NCI-H1436 treated with DMSO at 0.1 percent for 48 hours (cell line): ENCODE data around the gene SPDYE18.
"Not testable (repeated sequence)": the region's sequence is repeated elsewhere in the genome, so short reads cannot be mapped to it uniquely, and the experiment has no call there.

Source experiments
- DNase-seq: peaks from one replicate; lab custom pipeline; 2025; lab: John Stamatoyannopoulos, UW

Gene SPDYE18, protein sequence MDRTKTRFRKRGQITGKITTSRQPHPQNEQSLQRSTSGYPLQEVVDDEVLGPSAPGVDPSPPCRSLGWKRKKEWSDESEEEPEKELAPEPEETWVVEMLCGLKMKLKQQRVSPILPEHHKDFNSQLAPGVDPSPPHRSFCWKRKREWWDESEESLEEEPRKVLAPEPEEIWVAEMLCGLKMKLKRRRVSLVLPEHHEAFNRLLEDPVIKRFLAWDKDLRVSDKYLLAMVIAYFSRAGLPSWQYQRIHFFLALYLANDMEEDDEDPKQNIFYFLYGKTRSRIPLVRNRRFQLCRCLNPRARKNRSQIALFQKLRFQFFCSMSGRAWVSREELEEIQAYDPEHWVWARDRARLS

DNA sequence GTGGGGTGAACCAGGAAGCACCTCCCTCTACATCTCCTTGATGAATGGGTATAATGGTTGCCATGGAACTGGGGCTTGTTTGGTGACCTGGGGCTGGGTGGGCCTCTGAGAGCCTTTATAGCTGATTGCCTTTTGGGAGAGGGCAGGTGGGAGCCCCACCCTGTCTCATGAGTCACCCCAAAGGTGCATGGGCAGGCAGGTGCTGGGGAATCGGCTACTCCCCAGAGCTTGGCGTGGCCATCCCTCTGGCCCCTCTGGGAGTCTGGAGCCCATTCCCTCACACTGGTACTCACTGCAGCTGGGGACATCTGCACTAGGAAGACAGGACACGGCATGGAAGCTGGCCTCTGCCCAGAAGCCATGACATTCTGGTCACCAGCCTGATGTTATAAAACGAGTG lies at the start of gene SPDYE18:
SPDYE18 (minus strand) TSS at position 2 of the 400 bp plus-strand sequence. CDS start 2,046 bp downstream, outside the sequence.
- not testable (repeated sequence) for DNase-seq

DNA sequence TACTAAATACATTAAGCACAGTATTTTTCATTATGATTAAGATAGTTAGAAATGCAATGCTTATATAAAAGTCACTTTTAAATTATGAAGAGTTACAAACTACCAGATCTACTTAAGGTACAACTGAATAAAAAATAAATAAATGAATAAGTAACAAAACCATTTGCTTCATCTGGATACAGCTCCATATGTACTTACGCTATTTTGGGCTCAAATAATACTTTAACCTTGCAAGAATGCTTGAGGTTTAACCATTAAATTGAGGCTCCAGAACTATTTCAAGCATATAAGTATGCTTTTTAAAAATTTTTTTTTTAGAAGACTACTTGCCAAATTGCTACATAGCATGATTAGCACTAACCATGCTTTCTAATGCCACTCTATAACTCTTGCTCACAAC lies 46.0 kb upstream of the SPDYE18 start:
- DNase-seq: not testable (repeated sequence)

DNA sequence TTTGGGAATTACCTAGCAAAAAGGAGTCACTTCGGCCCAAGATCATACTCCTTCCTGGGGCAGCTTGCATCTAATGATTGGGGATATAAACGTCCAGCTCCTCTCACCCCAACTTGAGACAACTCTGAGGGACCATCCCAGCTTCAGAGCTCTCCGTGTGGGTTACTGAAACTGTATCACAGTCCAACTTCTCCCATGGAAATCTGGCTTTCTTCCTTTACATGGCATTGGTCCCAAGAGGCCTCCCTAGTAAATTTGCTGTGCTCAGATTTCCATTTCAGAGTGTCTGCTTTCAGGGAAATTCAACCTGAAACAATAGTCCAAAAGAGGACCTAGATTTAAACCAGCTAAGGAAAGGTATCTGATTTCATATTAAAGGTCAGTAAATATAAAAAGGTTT lies 45.3 kb upstream of the SPDYE18 start:
- not testable (repeated sequence) for DNase-seq

DNA sequence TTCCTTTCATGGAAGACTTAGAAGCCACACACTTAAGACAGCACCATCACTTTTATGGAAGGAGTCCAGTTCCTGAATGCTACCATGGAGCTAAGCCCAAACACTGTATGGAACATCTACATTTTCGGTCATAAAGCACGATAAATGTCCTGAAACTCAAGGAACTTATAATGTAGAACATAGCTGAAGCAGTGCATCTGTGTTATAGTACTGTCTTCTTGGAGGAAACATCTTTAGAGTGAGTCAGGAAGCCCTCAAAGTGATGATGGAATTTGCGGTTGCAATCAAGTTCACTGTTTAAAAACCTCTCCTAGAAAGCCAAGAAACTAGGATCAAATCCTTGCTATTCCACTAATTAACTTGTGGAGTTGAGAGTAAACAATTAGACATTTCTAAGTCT lies 43.5 kb upstream of the SPDYE18 start:
- not testable (repeated sequence) for DNase-seq

DNA sequence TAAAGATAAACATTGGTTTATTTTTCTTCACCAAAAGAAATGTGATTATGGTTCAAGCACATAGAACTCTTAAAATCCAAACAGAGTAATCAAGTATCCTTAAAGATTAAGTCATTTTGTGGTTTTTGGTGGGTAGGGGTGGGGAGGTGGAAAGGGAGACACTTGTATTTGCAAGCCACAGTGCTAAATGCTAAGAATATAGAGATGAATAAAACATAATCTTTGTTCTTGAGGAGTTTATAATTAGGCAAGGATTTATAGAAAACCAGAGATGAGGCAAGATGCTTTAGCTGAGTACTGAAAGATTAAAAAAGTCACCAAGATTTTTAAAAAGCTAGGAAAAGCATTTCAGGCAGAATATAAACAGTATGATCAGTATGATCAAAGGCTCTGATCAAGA lies 40.3 kb upstream of the SPDYE18 start:
- DNase-seq: not testable (repeated sequence)

DNA sequence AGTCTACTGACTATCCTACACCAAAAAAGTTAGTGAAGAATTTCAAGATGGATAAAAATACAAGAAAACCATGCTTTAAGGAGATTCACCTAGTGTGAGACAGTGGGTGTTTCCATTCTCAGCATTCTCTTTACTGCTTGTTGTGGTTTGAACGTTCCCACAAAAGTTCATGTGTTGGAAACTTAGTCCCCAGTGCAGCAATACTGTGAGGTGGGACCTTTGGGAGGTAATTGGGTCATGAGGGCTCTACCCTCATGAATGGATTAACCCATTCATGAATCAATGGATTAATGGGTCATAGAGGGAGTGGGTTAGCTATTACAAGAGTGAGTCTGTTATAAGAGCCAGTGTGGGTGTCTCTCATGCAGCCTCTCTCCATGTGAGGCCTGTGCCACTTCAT lies 38.8 kb upstream of the SPDYE18 start:
- DNase-seq: not testable (repeated sequence)

DNA sequence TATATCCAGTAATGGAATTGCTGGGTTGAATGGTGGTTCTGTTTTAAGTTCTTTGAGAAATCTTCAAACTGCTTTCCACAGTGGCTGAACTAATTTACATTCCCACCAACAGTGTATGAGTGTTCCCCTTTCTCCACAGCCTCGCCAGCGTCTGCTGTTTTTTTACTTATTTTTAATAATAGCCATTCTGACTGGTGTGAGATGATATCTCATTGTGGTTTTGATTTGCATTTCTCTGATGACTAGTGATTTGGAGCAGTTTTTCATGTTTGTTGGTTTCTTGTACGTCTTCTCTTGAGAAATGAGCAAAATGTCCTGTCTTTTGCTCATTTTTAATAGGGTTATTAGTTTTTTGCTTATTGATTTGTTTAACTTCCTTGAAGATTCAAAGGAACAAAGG lies 38.1 kb upstream of the SPDYE18 start:
- not testable (repeated sequence) for DNase-seq

DNA sequence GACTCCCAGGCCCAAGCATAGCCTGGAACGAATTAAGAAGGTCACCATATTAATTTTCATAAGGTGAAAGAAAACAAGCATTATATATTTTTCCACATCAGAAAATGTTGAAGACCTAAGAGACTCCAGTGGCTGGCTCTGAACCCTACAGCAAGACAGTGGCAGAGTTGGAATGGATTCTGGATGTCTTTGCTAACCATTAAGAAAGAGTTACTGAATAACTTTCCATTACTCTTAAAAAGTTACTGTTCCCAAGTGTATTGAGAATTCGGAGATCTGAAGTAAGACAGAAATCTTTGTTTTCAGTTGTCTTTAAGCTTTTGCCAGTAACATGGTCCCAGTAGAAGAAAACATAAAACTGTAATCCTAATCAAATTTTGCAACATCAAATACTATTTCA lies 29.9 kb upstream of the SPDYE18 start:
- not testable (repeated sequence) for DNase-seq

DNA sequence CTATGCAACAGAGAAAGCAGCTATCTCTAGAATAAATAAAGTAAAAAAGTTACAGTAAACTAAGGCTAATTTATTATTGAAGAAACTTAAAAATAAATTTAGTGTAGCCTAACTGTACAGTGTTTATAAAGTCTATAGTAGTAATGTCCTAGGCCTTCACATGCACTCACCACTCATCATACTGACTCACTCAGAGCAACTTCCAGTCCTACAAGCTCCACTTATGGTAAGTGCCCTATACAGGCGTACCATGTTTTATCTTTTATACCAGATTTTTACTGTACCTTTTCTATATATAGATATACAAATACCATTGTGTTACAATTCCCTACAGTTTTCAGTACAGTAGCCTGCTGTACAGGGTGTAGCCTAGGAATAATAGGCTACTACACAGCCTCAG lies 19.8 kb upstream of the SPDYE18 start:
- DNase-seq: not testable (repeated sequence)

DNA sequence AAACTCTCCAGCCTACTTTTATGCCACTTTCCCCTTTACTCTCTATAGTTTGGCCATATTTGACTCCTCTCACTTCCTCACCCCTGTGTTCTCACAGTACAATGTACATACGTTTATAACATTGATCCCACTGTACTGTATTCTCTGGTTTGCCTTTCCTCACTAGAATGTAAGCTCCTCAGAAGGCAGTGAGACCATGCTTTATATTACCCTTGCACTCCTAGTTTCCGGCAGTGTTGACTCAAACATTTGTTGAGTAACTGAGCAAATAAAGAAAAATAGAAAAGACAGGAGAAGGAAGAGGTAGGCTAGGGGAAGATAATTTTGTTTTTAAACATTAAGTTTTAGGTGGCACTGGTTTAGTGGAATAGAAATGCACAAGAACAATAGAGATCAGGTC lies 17.9 kb upstream of the SPDYE18 start:
- not testable (repeated sequence) for DNase-seq

DNA sequence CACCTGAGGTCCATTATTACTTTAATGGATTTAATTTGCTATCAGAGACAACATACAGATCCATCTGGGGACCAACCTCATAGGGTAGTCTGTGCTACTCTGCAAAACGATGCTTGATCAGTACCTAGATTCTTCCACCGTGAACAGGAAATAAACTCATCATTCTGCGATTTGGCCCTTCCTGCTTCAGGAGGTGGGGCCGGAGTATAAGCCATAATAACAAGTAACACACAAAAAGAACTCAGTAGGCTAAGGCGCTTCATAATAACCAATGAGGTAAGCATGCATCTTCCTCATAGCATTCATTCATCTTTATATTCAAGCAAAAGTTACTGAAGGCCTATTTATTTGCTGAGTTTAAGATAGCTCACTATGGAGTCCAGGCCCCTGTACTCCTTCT lies 17.3 kb upstream of the SPDYE18 start:
- not testable (repeated sequence) for DNase-seq

DNA sequence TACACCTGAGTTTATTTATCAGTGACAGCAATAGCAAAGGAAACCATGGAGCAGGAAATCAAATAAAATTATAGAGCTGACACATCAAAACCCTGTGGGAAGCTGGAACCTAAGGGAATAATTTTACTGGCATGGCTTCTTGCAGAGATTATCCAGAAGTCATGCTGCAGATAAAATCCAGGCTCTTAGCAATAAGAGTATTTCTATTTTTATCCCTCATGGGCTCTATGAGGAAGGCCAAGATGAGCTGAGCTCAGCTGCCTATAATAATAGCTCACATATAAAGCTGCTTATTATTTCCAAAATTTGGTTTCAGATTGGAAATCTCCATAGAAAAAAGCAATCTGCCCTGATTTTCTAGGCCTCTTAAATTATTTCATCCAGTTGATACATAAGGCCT lies 16.8 kb upstream of the SPDYE18 start:
- not testable (repeated sequence) for DNase-seq

DNA sequence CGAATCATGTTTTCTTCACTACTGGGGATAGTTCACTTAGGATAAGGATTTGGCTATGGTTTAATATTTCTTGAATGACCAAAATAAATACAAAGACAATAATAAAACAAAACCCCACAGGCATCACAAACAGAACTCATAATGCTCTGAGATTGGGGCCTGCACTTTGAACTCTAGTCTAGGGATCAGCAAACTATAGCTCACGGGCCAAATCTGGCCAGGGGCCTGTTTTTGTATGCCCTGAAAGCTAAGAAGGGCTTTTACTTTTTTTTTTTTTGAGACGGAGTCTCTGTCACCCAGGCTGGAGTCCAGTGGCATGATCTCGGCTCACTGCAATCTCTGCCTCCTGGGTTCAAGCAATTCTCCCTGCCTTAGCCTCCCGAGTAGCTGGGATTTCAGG lies 14.7 kb upstream of the SPDYE18 start:
- not testable (repeated sequence) for DNase-seq

DNA sequence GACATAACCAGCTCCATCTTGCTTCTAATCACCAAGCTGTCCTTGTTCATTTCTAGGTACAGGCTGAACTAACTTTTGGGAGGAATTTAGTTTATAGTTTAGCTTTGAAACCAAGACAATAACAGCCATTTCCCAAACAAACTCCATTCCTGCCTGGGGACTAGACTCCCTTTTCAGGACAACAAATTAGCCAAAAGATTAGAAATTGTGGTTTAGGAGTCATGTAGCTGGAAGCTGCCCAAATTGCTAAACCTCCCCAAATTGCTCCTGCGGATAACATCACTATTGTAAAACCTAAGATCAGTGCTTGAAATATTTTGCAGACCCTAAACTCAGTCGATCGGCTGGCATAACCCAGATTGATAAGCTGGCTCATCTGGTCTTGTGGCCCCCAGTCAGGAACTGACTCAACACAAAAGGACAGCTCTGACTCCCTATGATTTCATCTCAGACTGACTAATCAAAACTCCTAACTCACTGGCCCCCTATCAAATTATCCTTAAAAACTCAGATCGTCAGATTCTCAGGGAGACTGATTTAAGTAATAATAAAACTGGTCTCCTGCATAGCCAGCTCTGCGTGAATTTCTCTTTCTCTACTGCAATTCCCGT lies 12.5 kb upstream of the SPDYE18 start:
- DNase-seq: not testable (repeated sequence)

DNA sequence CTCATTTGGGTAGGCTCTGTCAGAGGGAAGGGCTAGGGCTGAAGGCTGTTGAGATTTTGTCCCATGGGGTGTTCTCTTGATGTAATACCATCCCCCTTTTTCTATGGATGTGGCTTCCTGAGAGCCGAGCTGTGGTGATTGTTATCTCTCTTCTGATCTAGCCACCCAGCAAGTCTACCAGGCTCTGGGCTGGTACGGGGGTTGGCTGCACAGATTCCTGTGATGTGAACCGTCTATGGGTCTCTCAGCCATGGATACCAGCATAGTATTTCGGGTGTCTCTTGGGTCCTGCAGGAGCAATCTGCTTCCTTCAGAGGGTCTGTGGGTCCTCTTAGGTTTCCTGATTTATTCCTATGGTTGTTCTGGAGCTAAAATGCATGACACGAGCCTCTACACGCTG lies 8.8 kb upstream of the SPDYE18 start:
- DNase-seq: not testable (repeated sequence)

DNA sequence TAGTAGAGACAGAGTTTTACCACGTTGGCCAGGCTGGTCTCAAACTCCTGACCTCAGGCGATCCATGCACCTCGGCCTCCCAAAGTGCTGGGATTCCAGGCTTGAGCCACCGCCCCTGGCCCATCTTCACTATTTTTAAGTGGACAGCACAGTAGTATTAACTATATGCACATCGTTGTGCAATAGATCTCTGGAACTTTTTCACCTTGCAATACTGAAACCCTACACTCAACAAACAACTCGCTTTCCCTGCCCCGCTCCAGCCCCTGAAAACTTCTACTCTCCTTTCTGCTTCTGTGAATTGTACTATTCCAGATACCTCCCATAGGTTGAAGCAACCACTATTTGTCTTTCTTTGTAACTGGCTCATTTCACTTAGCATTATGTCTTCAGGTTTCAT lies 3.5 kb upstream of the SPDYE18 start:
- DNase-seq: not testable (repeated sequence)

DNA sequence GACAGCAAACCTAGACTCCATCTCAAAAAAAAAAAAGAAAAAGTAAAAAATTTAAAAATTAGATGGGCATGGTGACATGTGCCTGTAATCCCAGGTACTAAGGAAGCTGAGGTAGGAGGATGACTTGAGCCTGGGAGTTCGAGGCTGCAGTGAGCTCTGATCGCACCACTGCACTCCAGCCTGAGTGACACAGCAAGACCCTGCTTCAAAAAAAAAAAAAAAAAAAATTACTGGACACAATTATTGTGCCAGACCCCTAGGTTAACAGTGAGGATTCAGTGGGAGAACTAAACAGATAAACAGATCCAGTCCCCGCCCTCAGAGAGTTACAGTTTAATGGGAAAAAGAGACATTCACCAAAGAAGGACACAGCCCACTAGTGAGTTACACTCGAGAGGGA lies 1.4 kb upstream of the SPDYE18 start:
- DNase-seq: not testable (repeated sequence)

DNA sequence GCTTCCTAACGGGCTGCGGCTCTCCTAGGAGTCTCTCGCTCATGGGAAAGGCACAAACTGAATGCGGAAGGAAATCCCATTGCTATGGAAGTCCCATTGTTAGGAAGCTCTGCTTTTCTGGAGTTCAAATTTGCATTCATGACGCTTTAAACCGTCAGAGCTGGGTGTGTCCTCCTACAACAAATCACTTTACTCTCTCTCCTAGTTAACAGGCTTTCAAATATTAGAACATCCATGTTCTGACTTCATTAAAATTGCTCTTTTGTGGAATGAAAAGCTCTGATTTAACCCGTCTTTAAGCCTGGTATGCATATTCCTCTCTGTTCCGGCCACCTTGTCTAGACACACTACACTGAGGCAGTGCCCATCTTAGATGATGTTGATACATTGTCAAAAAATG lies 30.1 kb downstream of the SPDYE18 start, which contains the start of gene SPDYE17:
SPDYE17 (minus strand) TSS at position 101 of the 400 bp plus-strand sequence. CDS start 1,791 bp downstream, outside the sequence.
- not testable (repeated sequence) for DNase-seq

DNA sequence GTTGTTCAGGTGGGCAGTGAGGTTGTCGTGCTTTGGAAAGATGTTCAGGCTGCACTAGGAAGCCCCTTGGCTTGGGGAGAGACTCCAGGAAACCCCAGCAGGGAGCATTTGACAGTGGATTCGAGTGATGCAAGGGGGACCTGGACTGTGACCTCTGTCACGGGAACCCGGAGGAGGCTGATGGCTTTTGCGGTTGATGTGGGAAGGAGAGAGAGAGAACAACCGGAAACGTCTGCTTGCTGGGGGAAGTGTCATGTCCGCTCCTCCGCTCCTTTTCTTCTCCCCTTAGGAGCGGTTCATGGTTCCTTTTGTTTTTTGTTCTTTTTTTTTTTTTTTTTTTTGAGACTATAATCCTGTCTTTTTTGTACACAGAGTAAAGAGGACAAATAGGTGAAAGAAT lies 36.0 kb downstream of the SPDYE18 start:
- not testable (repeated sequence) for DNase-seq

DNA sequence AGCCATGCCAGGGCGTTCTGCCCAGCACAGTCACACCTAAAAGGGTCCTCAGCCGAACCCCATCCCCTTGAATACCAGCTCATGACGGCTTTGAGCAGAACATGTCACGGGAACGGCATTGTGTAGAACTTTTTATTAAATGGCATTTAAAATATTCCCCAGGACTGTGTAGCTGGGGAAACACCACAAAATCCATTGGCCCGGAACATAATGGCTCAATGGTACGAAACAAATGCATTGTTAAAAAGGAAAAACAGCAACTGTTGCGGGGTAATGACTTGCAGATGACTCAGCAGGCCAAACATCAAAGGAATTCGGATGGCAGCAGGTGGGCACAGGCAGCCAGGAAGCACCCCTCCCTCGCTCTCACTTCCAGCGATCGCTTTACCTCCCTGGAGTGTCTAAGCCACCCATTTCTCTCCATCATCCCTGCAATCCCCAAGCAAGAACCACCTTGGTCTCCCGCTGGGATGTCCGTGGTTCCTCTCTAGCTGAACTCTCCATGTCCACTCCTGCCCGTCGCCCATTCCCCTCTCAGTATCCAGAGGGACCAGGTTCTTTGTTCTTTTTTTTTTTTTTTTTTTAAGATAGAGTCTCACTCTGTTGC lies 52.2 kb downstream of the SPDYE18 start:
- not testable (repeated sequence) for DNase-seq

DNA sequence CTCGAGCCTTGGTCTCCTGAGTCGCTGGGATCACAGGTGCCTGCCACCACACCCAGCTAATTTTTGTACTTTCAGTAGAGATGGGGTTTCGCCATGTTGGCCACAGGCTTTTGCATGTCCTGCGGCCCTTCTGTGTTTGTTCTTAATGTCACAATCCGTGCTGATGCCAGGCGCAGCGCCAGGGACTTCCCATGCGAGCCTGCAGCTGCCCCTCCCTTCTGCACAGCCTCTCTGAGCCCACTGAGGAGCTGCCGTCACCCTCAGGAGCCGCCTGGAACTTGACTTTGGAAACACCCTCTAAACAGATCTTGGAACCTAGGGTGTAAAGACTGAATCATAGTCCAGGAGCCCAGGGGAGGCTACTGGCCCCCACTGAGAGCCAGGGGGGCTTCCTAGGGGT lies 54.4 kb downstream of the SPDYE18 start:
- not testable (repeated sequence) for DNase-seq
